DMS53 (cell line): Measurements from ENCODE around the gene EIF4H.
"Not testable (repeated sequence)": the region's sequence is repeated elsewhere in the genome, so short reads cannot be mapped to it uniquely, and the experiment has no call there.

Source experiments
- DNase-seq: peaks from one replicate; lab custom pipeline; 2025; lab: John Stamatoyannopoulos, UW

EIF4H gene

DNA sequence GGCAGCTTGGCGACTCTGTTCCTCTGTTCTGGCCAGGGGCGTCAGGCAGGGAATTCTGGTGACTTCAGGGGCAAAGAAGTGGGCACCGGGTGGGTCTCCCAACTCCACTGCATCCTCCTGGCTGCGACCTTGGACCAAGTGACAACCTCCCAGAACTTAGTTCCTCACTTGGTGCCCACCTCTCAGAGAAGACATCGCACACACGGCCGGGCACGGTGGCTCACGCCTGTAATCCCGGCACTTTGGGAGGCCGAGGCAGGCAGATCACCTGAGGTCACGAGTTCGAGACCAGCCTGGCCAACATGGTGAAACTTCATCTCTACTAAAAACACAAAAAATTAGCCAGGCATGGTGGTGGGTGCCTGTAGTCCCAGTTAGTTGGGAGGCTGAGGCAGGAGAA lies 50.8 kb downstream of the EIF4H start:
- not testable (repeated sequence) for DNase-seq

DNA sequence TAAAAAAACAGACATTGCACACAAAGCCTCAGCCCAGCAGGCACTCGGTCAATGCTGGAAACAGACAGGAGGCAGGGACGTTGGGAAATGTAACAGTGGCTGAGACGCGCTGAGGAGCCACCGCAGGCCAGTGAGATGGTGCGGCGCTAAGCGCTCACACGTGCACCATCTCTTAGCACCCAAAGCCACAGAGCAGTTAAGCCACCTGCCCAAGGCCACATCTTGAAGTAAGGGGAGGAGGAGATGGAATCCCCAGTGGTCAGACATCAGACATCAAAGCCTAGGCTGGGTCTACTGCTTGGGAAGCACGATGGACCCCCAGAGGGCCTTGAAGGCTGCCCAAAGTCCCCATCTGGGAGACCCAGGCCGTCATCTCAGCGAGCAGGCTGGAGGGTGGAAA lies 51.2 kb downstream of the EIF4H start:
- no peak for DNase-seq

DNA sequence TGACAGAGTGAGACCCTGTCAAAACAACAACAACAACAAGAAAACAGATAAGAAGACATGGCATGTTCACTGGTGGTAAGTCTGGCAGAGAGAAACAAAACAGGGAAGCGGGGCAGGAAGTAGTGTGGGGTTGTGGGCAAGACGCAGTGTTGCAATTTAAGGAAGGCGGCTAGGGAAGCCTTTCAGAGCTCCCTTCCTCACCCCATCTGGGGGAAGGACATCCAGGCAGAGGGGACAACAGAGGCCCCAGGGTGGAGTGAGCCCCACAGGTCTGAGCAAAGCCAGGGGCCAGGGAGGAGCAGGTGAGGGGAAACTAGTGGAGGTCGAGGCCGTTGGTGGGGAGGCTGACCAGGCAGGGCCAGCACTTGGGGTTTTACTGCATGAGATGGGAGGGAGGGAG lies 52.5 kb downstream of the EIF4H start:
- no peak for DNase-seq

DNA sequence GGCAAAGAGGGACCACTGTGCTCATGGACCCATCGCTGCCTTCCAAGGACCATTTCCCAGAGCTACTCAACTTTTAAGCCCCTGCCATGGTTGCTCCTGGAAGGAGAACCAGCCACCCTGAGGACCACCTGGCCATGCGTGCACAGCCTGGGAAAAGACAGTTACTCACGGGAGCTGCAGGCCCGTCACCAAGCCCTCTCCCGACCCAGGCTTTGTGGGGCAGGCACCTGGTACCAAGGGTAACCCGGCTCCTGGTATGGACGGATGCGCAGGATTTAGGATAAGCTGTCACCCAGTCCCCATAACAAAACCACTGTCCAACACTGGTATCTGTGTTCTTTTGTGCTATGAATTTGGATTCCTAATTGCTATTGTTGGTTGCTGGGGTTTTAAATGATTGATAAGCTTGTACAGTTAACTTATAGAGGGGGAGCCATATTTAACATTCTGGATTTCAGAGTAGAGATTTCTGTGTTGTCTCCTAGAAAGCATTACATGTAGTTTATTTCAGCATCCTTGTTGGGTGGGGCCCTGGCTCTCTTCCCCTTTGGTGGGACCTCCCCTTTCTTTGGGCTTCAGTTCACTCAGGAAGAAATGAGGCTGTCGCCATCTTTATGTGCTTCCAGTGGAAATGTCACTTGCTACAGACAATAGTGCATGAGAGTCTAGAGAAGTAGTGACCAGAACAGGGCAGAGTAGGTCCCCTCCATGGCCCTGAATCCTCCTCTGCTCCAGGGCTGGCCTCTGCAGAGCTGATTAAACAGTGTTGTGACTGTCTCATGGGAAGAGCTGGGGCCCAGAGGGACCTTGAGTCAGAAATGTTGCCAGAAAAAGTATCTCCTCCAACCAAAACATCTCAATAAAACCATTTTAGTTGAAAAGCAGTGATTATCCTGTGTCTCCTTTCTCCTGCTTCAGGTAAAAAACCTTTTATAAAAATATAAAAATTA lies 55.1 kb downstream of the EIF4H start:
- no peak for DNase-seq

DNA sequence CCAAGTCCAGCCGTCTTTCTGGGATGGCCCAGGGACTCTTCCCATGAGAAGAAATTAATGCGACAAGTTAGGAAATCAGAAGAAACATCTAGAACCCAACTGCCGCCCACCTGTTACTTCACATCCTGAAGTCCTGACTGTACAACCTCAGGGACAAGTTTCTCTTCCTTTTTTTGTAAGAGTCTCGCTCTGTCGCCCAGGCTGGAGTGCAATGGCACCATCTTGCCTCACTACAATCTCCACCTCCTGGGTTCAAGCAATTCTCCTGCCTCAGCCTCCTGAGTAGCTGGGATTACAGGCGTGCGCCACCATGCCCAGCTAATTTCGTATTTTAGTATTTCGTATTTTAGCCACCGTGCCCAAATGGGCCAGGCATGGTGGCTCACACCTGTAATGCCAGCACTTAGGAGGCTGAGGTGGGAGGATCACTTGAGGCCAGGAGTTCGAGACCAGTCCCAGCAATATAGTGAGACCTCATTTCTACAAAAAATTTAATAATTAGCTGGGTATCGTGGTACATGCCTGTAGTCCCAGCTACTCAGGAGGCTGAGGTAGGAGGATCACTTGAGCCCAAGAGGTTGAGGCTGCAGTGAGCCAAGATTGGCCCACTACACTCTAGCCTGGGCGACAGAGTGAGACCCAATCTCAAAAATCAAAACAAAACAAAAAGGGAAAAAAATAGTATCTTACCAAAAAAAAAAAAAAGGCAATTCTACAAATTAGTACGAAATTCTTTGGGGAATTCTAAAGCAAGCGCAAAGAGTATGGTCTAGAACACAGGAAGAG lies 56.5 kb downstream of the EIF4H start:
- DNase-seq = no peak

DNA sequence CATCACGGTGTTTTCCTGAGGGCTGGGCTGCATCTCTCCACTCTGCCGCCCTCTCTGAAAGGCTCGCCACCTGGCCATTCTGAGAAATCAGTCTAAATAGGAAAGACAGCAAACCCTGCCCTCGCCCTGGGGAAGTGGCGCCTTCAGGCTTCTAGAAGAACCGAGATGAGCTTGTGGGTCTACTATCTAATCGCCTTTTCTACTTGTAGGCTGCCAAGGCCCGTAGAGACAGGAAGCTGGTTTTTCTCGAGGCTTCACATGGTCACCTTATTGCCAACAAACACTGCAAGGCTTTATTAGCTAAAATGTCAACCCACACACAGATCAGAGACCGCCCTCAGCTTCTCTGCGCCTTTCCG lies 57.1 kb downstream of the EIF4H start:
- no peak for DNase-seq

DNA sequence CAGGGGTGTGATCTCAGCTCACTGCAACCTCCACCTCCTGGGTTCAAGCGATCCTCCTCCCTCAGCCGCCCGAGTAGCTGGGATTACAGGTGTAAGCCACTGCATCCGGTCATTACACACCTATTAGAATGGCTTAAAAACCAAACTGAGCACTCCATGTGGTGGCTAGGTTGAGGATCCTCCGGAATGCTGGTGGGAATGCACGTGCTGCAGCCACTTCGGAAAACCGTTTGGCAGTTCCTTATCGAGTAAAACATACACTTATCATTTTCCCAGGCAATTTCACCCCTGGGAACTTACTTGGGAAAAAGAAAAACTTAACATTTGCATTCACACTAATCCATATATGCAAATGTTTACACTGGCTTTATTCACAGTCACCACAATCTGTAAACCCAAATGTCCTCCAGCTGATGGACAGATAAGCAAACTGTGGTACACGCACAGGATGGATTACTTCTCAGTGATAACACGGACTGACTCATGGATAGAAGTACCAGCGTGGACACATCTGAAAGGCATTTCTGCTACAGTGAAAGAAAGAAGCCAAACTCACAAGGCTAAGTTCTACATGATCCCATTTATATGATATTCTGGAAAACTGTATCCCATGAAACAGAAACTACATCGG lies 59.6 kb downstream of the EIF4H start:
- DNase-seq = no peak

DNA sequence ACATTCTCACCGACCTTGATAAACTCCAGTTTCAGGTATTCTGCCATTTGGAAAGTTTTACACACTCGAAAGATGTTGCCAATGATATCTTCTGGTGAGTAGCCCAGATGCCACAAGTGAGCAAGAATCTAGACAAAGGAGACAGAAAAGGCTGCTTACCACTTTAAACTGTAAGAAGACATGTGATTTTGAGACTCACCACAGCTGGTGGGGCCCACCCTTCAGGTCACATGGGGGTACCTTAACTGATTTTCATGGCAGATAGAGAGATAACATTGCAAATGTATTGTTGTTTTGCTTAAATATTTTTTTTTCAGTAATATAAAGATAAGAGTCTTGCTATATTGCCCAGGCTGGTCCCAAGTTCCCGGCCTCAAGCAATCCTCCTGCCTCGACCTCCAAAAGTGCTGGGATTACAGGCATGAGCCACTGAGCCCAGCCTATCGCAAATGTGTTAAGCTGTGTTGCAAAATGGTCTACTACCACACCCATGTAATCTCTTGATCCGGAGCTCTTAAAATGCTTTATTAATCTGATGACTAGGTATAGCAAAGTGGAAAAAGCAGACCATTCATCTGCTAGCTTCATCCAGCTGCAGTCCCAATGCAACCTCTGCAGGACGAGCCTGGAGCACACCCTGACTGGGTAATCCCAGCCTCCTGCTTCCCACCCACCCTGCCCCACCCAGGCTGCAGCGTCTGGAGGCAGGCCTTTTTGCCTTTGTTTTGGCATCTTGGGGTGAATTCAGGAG lies 61.5 kb downstream of the EIF4H start:
- DNase-seq = no peak

DNA sequence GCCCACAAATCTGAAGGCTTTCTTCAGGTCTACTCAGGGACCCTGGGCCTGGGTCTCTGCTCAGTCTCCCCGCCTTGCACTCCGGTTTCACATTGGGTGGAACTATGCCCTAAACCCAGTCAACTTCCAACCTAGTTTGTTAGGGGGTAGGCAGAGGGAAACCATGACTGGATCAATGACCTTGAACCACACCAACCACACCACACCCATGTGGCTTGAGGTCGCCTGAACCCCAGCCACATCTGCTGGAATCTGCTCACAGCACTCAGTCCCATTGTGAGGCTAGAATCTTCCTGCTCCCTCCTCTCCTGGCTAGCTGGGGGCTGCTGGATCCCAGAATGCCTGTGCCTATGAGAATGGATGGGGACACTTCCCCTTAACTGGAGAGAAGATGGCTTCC lies 62.1 kb downstream of the EIF4H start:
- no peak for DNase-seq

DNA sequence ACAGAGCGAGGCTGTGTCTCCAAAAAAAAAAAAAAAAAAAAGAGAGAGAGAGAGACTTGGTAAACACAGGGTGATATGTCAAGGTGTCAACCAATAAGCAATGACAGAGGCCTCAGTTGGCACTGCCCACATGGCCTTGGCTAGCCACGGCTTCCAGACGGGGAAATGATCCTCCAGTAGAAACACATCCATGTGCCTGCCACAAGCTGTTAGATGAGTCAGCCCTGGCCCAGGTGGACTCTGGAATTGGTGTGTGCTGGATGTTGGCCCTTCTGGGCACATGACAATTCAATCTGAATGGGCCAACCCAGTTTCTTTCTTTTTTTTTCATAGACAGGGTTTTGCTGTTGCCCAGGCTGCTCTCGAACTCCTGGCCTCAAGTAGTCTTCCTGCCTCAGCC lies 66.3 kb downstream of the EIF4H start:
- DNase-seq = no peak

DNA sequence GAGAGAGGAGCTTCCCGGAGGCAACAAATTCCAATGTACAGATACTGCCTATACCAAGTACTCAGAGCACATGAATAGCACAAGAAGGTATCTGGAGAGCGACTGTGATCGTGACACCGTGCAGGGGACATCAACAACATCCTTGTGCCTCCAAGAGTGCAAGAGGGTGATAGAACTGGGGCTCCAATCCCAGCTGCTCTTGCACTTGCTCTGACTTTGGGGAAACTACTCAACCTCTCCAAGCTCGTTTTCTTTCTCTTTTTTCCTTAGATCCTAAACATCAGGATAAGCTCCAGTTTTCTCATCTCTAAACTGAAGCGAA lies 67.9 kb downstream of the EIF4H start:
- no peak for DNase-seq

DNA sequence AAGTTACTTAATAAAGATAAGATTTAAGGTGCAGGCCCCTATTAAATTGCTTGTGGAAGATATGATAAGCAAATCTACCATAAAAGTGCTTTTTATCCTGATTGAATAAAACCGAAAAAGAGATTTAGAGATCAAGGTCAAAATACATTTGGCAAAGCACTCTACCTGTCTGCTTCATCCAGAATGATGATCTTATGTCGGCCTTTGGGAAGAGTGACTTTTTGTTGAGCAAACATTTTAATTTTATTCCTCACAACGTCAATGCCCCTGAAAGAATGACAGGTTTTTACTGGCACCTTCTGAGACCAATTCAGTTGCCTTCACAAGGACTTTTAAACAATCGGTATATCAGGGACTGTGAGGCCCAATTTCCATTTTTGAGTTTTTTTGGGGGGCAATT lies 72.3 kb downstream of the EIF4H start:
- no peak for DNase-seq
